AG09309 (cell line): ENCODE measurements around the gene ATRNL1.
A peak's percentile ranks its signal among the peaks of the same experiment; 100 is the strongest.
"Not testable (repeated sequence)": the region's sequence is repeated elsewhere in the genome, so short reads cannot be mapped to it uniquely, and the experiment has no call there.

Experiments used
- DNase-seq: peaks from one replicate; pipeline ENCODE4 v3.0.0-alpha.2; 2010; ENCODE audit warnings: low read depth
- H3K4me3 ChIP-seq: 2 replicates; pipeline ENCODE4 v1.5.1; 2011; ENCODE audit warnings: mild to moderate bottlenecking, low read depth, low read length, moderate library complexity; ENCODE audit not compliant: control insufficient read depth
- CTCF ChIP-seq: IDR thresholded peaks from 2 replicates; pipeline ENCODE4 v1.5.1; 2011; ENCODE audit warnings: mild to moderate bottlenecking, low read depth, low read length, inconsistent platforms; ENCODE audit not compliant: insufficient read depth, control insufficient read depth; ENCODE audit errors: missing control alignments

ATRNL1 gene

GRCh38 chr10:115827231-115828009, 734.3 kb downstream of the ATRNL1 start:
- H3K4me3 ChIP-seq: no peak overlapping the region
- peak; percentile 43 for DNase-seq
- no peak for TF ChIP-seq CTCF

GRCh38 chr10:115828182-115828581, 735.0 kb downstream of the ATRNL1 start:
- not testable (repeated sequence) for DNase-seq, H3K4me3 ChIP-seq

- TF ChIP-seq CTCF: peak; percentile 52
- H3K4me3 ChIP-seq: no peak overlapping the region
- peak; percentile 66 for DNase-seq
Observed at GRCh38 chr10:115829521-115830205, 736.5 kb downstream of the ATRNL1 start.

GRCh38 chr10:115830265-115830970, 737.3 kb downstream of the ATRNL1 start:
- peak; percentile 53 for DNase-seq
- H3K4me3 ChIP-seq: no peak overlapping the region
- TF ChIP-seq CTCF: no peak

- DNase-seq: no peak
- no peak for TF ChIP-seq CTCF
- no peak overlapping the region for H3K4me3 ChIP-seq
Observed at GRCh38 chr10:115831016-115831415, 737.9 kb downstream of the ATRNL1 start.

GRCh38 chr10:115833119-115833518, 740.0 kb downstream of the ATRNL1 start:
- TF ChIP-seq CTCF: no peak
- no peak for DNase-seq
- H3K4me3 ChIP-seq: no peak overlapping the region

- DNase-seq: peak; percentile 40
- no peak for TF ChIP-seq CTCF
Observed at GRCh38 chr10:115844591-115844990, 751.4 kb downstream of the ATRNL1 start.

More at GRCh38 chr10:115844591-115844990, 751.4 kb downstream of the ATRNL1 start:
- no peak overlapping the region for H3K4me3 ChIP-seq
